DND-41 (cell line): ENCODE results near the gene EEFSEC.

Experiments used
- CTCF ChIP-seq: IDR thresholded peaks from 2 replicates; pipeline ENCODE4 v1.5.1; 2012; ENCODE audit warnings: borderline replicate concordance, low read length, moderate library complexity, mild to moderate bottlenecking; ENCODE audit not compliant: poor library complexity, severe bottlenecking; ENCODE audit errors: extremely low read depth
- EZH2 ChIP-seq: IDR thresholded peaks from 3 replicates; pipeline ENCODE4 v1.6.1; 2012; ENCODE audit warnings: borderline replicate concordance, low read depth, mild to moderate bottlenecking, moderate library complexity, low read length, inconsistent platforms; ENCODE audit not compliant: severe bottlenecking

GRCh38 chr3:128372281-128372680, 219.0 kb downstream of the EEFSEC start:
- TF ChIP-seq CTCF (no peak), EZH2 (no peak)
